Suprapubic skin (tissue), 3 donors: ENCODE measurements around the gene PRSS53.

ENCODE experiments used
- POLR2AphosphoS5 ChIP-seq, 3 donors: sonication (generic); formaldehyde crosslinking; IDR thresholded peaks; one replicate each; pipeline ENCODE4 v1.6.1; 2017; ENCODE audit warnings: antibody characterized with exemption in 3 of 3
- TF ChIP-seq, protein P1 (sequence below), 2 donors: fragments of 200-600 bp in 1 of 2; fragments of 450-650 bp in 1 of 2; sonication (generic) in 1 of 2; IDR thresholded peaks; one replicate each; pipeline ENCODE4 v1.5.1; 2016 to 2019; ENCODE audit warnings: antibody characterized with exemption in 2 of 2, mild to moderate bottlenecking in 1 of 2, moderate library complexity in 1 of 2

DNA sequence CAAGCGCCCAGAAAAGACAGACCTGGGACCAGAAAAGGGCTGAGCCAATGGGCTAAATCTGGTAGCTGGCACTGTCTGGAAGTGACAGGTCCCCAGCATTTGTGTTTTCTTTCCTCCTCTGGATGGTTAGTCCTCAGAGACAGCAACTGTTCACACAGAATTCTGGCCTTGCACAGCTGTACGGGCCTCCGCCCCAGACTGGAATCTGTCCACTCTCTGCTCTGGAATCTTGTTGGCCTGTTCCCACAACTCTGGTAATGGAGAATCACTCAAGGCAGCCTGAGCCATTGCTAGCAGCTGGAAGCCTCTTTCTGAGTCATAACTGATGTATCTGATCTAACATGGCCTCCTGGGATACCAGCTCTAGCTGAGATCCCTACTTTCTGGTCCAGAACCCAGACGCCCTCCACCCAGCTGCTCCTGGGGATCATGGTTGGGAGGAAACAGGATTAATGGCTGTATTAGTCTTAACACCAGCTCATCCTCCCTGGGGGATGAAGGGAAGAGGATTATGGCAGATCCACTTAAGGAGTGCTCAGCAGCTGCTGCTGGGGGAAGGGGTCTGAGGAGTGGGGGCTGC, 23.8 kb downstream of the PRSS53 start:
- peak in 1 of 3 donors; percentile 9 for TF ChIP-seq POLR2AphosphoS5 (IDR thresholded peaks at IDR 0.05)
- TF ChIP-seq, protein P1, sequence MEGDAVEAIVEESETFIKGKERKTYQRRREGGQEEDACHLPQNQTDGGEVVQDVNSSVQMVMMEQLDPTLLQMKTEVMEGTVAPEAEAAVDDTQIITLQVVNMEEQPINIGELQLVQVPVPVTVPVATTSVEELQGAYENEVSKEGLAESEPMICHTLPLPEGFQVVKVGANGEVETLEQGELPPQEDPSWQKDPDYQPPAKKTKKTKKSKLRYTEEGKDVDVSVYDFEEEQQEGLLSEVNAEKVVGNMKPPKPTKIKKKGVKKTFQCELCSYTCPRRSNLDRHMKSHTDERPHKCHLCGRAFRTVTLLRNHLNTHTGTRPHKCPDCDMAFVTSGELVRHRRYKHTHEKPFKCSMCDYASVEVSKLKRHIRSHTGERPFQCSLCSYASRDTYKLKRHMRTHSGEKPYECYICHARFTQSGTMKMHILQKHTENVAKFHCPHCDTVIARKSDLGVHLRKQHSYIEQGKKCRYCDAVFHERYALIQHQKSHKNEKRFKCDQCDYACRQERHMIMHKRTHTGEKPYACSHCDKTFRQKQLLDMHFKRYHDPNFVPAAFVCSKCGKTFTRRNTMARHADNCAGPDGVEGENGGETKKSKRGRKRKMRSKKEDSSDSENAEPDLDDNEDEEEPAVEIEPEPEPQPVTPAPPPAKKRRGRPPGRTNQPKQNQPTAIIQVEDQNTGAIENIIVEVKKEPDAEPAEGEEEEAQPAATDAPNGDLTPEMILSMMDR (IDR thresholded peaks at IDR 0.05): no peak
